ENCODE data around the gene DRD3.

DNA sequence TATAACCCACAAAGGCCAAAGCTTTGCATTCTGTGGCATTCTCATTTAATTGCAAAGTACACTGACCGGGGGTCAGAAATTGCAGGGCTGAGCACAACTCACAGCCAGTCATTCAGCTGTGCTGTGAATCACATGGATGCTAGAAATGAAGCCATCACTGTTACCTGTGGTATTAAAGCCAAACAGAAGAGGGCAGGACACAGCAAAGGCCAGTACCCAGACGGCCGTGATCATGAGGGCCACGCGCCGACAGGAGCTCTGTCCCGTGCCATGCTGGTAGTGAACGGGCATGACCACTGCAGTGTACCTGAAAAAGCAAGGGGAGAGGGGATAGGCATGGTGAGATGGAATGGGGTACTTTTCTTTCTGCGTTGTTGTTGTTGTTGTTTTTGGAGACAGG, 31.6 kb downstream of the DRD3 start:
- TF ChIP-seq, protein P1, sequence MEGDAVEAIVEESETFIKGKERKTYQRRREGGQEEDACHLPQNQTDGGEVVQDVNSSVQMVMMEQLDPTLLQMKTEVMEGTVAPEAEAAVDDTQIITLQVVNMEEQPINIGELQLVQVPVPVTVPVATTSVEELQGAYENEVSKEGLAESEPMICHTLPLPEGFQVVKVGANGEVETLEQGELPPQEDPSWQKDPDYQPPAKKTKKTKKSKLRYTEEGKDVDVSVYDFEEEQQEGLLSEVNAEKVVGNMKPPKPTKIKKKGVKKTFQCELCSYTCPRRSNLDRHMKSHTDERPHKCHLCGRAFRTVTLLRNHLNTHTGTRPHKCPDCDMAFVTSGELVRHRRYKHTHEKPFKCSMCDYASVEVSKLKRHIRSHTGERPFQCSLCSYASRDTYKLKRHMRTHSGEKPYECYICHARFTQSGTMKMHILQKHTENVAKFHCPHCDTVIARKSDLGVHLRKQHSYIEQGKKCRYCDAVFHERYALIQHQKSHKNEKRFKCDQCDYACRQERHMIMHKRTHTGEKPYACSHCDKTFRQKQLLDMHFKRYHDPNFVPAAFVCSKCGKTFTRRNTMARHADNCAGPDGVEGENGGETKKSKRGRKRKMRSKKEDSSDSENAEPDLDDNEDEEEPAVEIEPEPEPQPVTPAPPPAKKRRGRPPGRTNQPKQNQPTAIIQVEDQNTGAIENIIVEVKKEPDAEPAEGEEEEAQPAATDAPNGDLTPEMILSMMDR (IDR thresholded peaks at IDR 0.05; ENCODE audit: insufficient read depth, low read length), result no peak
- TF ChIP-seq POLR2AphosphoS5 (IDR thresholded peaks at IDR 0.05; ENCODE audit: low read depth) (no peak), SPI1 (IDR thresholded peaks at IDR 0.05; ENCODE audit: borderline replicate concordance, low read depth) (no peak)
